H1 (cell line): Measurements from ENCODE around the gene MOSMO.

Experiments used
- ATF2 ChIP-seq: IDR thresholded peaks from 2 replicates; pipeline ENCODE4 v1.6.1; 2012; ENCODE audit warnings: low read length, inconsistent platforms
- ATF3 ChIP-seq: IDR thresholded peaks from 2 replicates; pipeline ENCODE4 v1.6.1; 2011; ENCODE audit warnings: low read depth, mild to moderate bottlenecking, low read length; ENCODE audit not compliant: insufficient read depth
- CEBPB ChIP-seq: IDR thresholded peaks from 2 replicates; pipeline ENCODE4 v1.6.1; 2012; ENCODE audit warnings: low read depth, low read length
- CTCF ChIP-seq, 3 experiments: IDR thresholded peaks; 1 replicate in 2 of 3; 2 replicates in 1 of 3; pipeline versions ENCODE4 v1.5.1 to v1.6.1; 2011; ENCODE audit warnings: low read length in 3 of 3, mild to moderate bottlenecking in 3 of 3, inconsistent platforms in 2 of 3, low read depth in 1 of 3, moderate library complexity in 1 of 3; ENCODE audit not compliant: insufficient read depth in 1 of 3; ENCODE audit errors: control extremely low read depth in 1 of 3
- GABPA ChIP-seq: IDR thresholded peaks from 2 replicates; pipeline ENCODE4 v1.6.1; 2011; ENCODE audit warnings: mild to moderate bottlenecking, low read length, moderate library complexity, borderline replicate concordance; ENCODE audit not compliant: insufficient read depth
- JUN ChIP-seq: IDR thresholded peaks from 2 replicates; pipeline ENCODE4 v1.6.1; 2011; ENCODE audit warnings: low read depth, mild to moderate bottlenecking, improper control_type of control experiment, low read length
- KDM5A ChIP-seq: fragments of 200-600 bp; IDR thresholded peaks from 2 replicates; pipeline ENCODE4 v1.7.1; 2012; ENCODE audit warnings: mild to moderate bottlenecking, low read length, inconsistent platforms, mixed read lengths
- POU5F1 ChIP-seq: IDR thresholded peaks from 2 replicates; pipeline ENCODE4 v1.6.1; 2011; ENCODE audit warnings: low read depth, mild to moderate bottlenecking, low read length, moderate library complexity
- SIN3A ChIP-seq, 2 experiments: IDR thresholded peaks in 1 of 2; conservative IDR thresholded peaks in 1 of 2; 2 replicates each; pipeline ENCODE4 v1.6.1; 2011 to 2012; ENCODE audit warnings: low read length in 2 of 2, improper control_type of control experiment in 1 of 2, low read depth in 1 of 2, mild to moderate bottlenecking in 1 of 2
- SP2 ChIP-seq: IDR thresholded peaks from 2 replicates; pipeline ENCODE4 v1.6.1; 2012; ENCODE audit warnings: mild to moderate bottlenecking, low read length, inconsistent platforms
- TAF7 ChIP-seq: optimal IDR thresholded peaks from 2 replicates; pipeline ENCODE3; 2011; ENCODE audit warnings: low read depth, mild to moderate bottlenecking, inconsistent platforms, low read length, moderate library complexity, borderline replicate concordance

GRCh38 chr16:22035153-22035552, 27.2 kb downstream of the MOSMO start:
- no peak for TF ChIP-seq CTCF (IDR thresholded peaks at IDR 0.05; ENCODE audit: control extremely low read depth in 1 of 3, insufficient read depth in 1 of 3, low read depth in 1 of 3, low read length in 3 of 3)
- TF ChIP-seq POU5F1, result no peak
- no peak for TF ChIP-seq CEBPB
- no peak for TF ChIP-seq JUN
- no peak for TF ChIP-seq GABPA
- no peak for TF ChIP-seq SP2
- TF ChIP-seq TAF7, result no peak
- no peak for TF ChIP-seq ATF2
- no peak for TF ChIP-seq SIN3A (conservative IDR thresholded peaks at IDR 0.05 in 1 of 2, IDR thresholded peaks at IDR 0.05 in 1 of 2; ENCODE audit: low read depth in 1 of 2, low read length in 2 of 2)
- TF ChIP-seq KDM5A, result no peak
- no peak for TF ChIP-seq ATF3
